ENCODE results near the gene MDFIC. TPM values are rescaled to one million over a fixed set of nuclear protein-coding genes. Genes with fewer than 3 reads are reported as not detected.

Gene MDFIC
- total and polyA plus RNA-seq, 2 of the 4 experiments (the other 2 are of a cell fraction): 16.9 to 35.0 TPM

GRCh38 chr7:115054478-115055065 lies 132.7 kb downstream of the MDFIC start:
- in situ Hi-C loops (cut with MboI; ENCODE audit: low sequenced_read_pairs): no loop called here
- H4K5ac ChIP-seq (ENCODE audit: low read depth, low read length): no peak overlapping the region
- no peak overlapping the region for H2AFZ ChIP-seq (replicated peaks; ENCODE audit: low read length, poor library complexity)
- no peak overlapping the region for H2BK5ac ChIP-seq (ENCODE audit: low read depth, low read length, poor library complexity, severe bottlenecking)
- TF ChIP-seq FOS (IDR thresholded peaks at IDR 0.05; ENCODE audit: low read depth, low read length) (no peak), CTCF (conservative IDR thresholded peaks at IDR 0.05; ENCODE audit: low read depth, low read length) (no peak), CEBPB (IDR thresholded peaks at IDR 0.05; ENCODE audit: low read depth, low read length) (no peak), BHLHE40 (IDR thresholded peaks at IDR 0.05; ENCODE audit: low read depth, low read length) (no peak), ELK1 (IDR thresholded peaks at IDR 0.05; ENCODE audit: borderline replicate concordance, low read depth, low read length) (no peak), RAD21 (IDR thresholded peaks at IDR 0.05; ENCODE audit: low read length) (no peak), MAZ (IDR thresholded peaks at IDR 0.05; ENCODE audit: borderline replicate concordance, low read depth, low read length) (no peak), RFX5 (IDR thresholded peaks at IDR 0.05; ENCODE audit: low read depth, low read length) (no peak), MAFK (IDR thresholded peaks at IDR 0.05; ENCODE audit: low read depth, low read length) (no peak), POLR2A (IDR thresholded peaks at IDR 0.05; ENCODE audit: low read depth, low read length) (no peak), SMC3 (IDR thresholded peaks at IDR 0.05; ENCODE audit: low read depth, low read length) (no peak), MXI1 (IDR thresholded peaks at IDR 0.05; ENCODE audit: borderline replicate concordance, low read depth, low read length) (no peak), CHD1 (IDR thresholded peaks at IDR 0.05; ENCODE audit: low read depth, low read length) (no peak), NFE2L2 (IDR thresholded peaks at IDR 0.05; ENCODE audit: low read depth, low read length) (no peak), USF2 (IDR thresholded peaks at IDR 0.05; ENCODE audit: low read depth, low read length) (no peak), RCOR1 (IDR thresholded peaks at IDR 0.05; ENCODE audit: insufficient replicate concordance, low read length) (no peak)
- WGBS, 2 experiments (ENCODE audit: extremely low coverage in 2 of 2, insufficient read length in 1 of 2): 22% methylated on average over 1 of the region's 3 CpGs; no CpG with 5 or more reads in 1 of the 2 experiments
- intact Hi-C loops (cut with micrococcal nuclease): no loop called here
- H3K18ac ChIP-seq (ENCODE audit: low read depth, low read length): no peak overlapping the region
- H2BK120ac ChIP-seq (ENCODE audit: low read depth, low read length): no peak overlapping the region
- no peak overlapping the region for H4K91ac ChIP-seq (ENCODE audit: insufficient read depth, low read depth, low read length)
- no peaks in the 10 kb centered on the region for H3K4me1 ChIP-seq (ENCODE audit: control insufficient read depth, insufficient read depth, low read length)
- no peaks in the 10 kb centered on the region for H3K9me3 ChIP-seq (ENCODE audit: control insufficient read depth, insufficient read depth, low read length)
- H2BK15ac ChIP-seq (ENCODE audit: low read depth, low read length): no peak overlapping the region
- dilution Hi-C loops (cut with HindIII; ENCODE audit: low sequenced_read_pairs, unreplicated experiment): no loop called here
- no peak overlapping the region for H3K27ac ChIP-seq (ENCODE audit: insufficient read depth, low read length)
- H2BK20ac ChIP-seq (ENCODE audit: low read depth, low read length): no peak overlapping the region
- no TSS peak for BruUV-seq (replicated peaks)
- no peak overlapping the region for H3K56ac ChIP-seq (ENCODE audit: extremely low read depth, insufficient read depth, low read length)
- H3K36me3 ChIP-seq (ENCODE audit: control insufficient read depth, insufficient read depth, low read length): no peaks in the 10 kb centered on the region
- no peak overlapping the region for H3K4ac ChIP-seq (ENCODE audit: low read depth, low read length)
- no peak overlapping the region for H2AK9ac ChIP-seq (replicated peaks; ENCODE audit: low read depth, low read length, poor library complexity)
- H2AK5ac ChIP-seq (ENCODE audit: low read depth, low read length): no peak overlapping the region
- H3K9ac ChIP-seq (ENCODE audit: low read depth, low read length): no peak overlapping the region
- ATAC-seq (ENCODE audit: low read depth) (no peak), DNase-seq (no peak)
- ChIA-PET POLR2A (ENCODE audit: unreplicated experiment) (no interaction called here), CTCF (no interaction called here)
- no peaks in the 10 kb centered on the region for H3K9me1 ChIP-seq (ENCODE audit: insufficient read depth, low read length)
- no peak overlapping the region for H3K23ac ChIP-seq (ENCODE audit: low read depth, low read length)
- no peaks in the 10 kb centered on the region for H4K20me1 ChIP-seq (ENCODE audit: insufficient read depth, low read length)
- H3K27me3 ChIP-seq (ENCODE audit: control insufficient read depth, insufficient read depth, low read length): no peaks in the 10 kb centered on the region
- H3K14ac ChIP-seq (replicated peaks; ENCODE audit: low read depth, low read length): no peak overlapping the region
- no peak overlapping the region for H4K8ac ChIP-seq (ENCODE audit: low read depth in 2 of 2, low read length in 2 of 2)
- H3K79me1 ChIP-seq (ENCODE audit: low read depth in 1 of 2, low read length in 2 of 2): no peaks in the 10 kb centered on the region
- no peak overlapping the region for H3K4me2 ChIP-seq (ENCODE audit: low read depth, low read length)
- no peak overlapping the region for H3K4me3 ChIP-seq (ENCODE audit: insufficient read depth, low read depth, low read length)

All from IMR-90 (cell line).